Spleen (tissue), 11 donors: ENCODE results near the gene PNLIP. TPM values are rescaled to one million over a fixed set of nuclear protein-coding genes. Genes with fewer than 3 reads are reported as not detected.

Experiments used
- DNase-seq: peaks from one replicate; pipeline ENCODE4 v3.0.0-alpha.2; 2020
- H3K27ac ChIP-seq, 8 donors: fragments of 200-600 bp; sonication (generic) in 7 of 8; 1 replicate in 4 of 8; 2 replicates in 4 of 8; pipeline versions ENCODE4 v1.5.0 to v1.8.0; 2016 to 2021; ENCODE audit warnings: inconsistent platforms in 4 of 8, mild to moderate bottlenecking in 4 of 8, moderate library complexity in 1 of 8
- H3K27me3 ChIP-seq, 7 donors: fragments of 200-600 bp; sonication (generic) in 6 of 7; replicated peaks in 1 of 7; 1 replicate in 4 of 7; 2 replicates in 3 of 7; pipeline versions ENCODE4 v1.5.0 to v1.8.0; 2016 to 2021; ENCODE audit warnings: inconsistent platforms in 3 of 7, mild to moderate bottlenecking in 1 of 7
- H3K36me3 ChIP-seq, 6 donors: fragments of 200-600 bp; sonication (generic) in 5 of 6; 1 replicate in 4 of 6; 2 replicates in 2 of 6; pipeline versions ENCODE4 v1.5.0 to v1.8.0; 2016 to 2021; ENCODE audit warnings: inconsistent platforms in 2 of 6
- H3K4me1 ChIP-seq, 6 donors: fragments of 200-600 bp; sonication (generic) in 5 of 6; 1 replicate in 3 of 6; 2 replicates in 3 of 6; pipeline versions ENCODE4 v1.5.0 to v1.8.0; 2016 to 2021; ENCODE audit warnings: inconsistent platforms in 3 of 6
- H3K4me3 ChIP-seq, 8 donors: fragments of 200-600 bp; sonication (generic) in 7 of 8; 1 replicate in 4 of 8; 2 replicates in 4 of 8; pipeline versions ENCODE4 v1.5.0 to v1.8.0; 2016 to 2021; ENCODE audit warnings: inconsistent platforms in 4 of 8, mild to moderate bottlenecking in 4 of 8, moderate library complexity in 2 of 8
- H3K9me3 ChIP-seq, 8 donors: fragments of 200-600 bp; sonication (generic) in 7 of 8; 1 replicate in 4 of 8; 2 replicates in 4 of 8; pipeline versions ENCODE4 v1.5.0 to v1.8.0; 2016 to 2021; ENCODE audit warnings: inconsistent platforms in 4 of 8
- CTCF ChIP-seq, 11 experiments: fragments of 200-600 bp in 7 of 11; fragments of 450-650 bp in 4 of 11; sonication (generic) in 4 of 11; IDR thresholded peaks in 8 of 11; conservative IDR thresholded peaks in 3 of 11; 1 replicate in 7 of 11; 2 replicates in 4 of 11; pipeline versions ENCODE4 v1.4.0 to v1.8.0; 2016 to 2021; ENCODE audit warnings: antibody characterized with exemption in 11 of 11, inconsistent platforms in 4 of 11, mild to moderate bottlenecking in 1 of 11
- POLR2A ChIP-seq, 3 donors: fragments of 450-650 bp; IDR thresholded peaks; one replicate each; pipeline ENCODE4 v1.5.1; 2017; ENCODE audit warnings: antibody characterized with exemption in 3 of 3, mild to moderate bottlenecking in 1 of 3
- POLR2AphosphoS5 ChIP-seq, 3 donors: sonication (generic); formaldehyde crosslinking; IDR thresholded peaks; one replicate each; pipeline ENCODE4 v1.5.1; 2017; ENCODE audit warnings: antibody characterized with exemption in 3 of 3
- WGBS, 5 donors: extraction: QIAGEN DNeasy Blood & Tissue Kit in 3 of 5; methylation state at CpG; one replicate each; pipeline versions ENCODE4 v1.1.5 to v1.1.7; 2013 to 2018; 5-methylcytosine and 5-hydroxymethylcytosine counted together
- intact Hi-C: fragments of 100-400 bp; cut with DNase I; formaldehyde crosslinking; loops from one replicate; pipeline ENCODE4 v1.15.0; 2023; ENCODE audit warnings: low total_unique reads
- polyA plus RNA-seq, 3 donors: library from polyadenylated mRNA; stranded (reverse); fragments of 200-250 nt; gene quantifications; one replicate each; pipeline ENCODE4 v1.2.1, GENCODE V29; 2013
- total RNA-seq, 7 donors: library from RNA; depleted of rRNA in 3 of 7; stranded (reverse); fragments of >200 nt in 3 of 7; fragmentation: NEBNext Ultra II Directional in 4 of 7; extraction: Animal tissue kit (Norgen Biotek cat#: 25700) in 4 of 7; gene quantifications; one replicate each; pipeline versions ENCODE4 v1.1.0 to v1.2.1, GENCODE V29; 2016 to 2021
- donor health status: healthy with polysubstance abuse.
- donor health status: DM: no; HTN: no; CAD: no; lungs with moderate emphysema.
- donor health status: DM: no; HTN: no; CAD: no.
- donor health status: Bipolar disorder and iron deficiency.
- donor health status: healthy.
- donor health status: DM: no; HTN: no; CAD: no.
- donor health status: DM: yes; HTN: yes; CAD: no.

The PNLIP gene
- total and polyA plus RNA-seq, 10 donors, result 0.18 to 3.0 (median 1.2) TPM; not detected in 5

- TF ChIP-seq POLR2A (IDR thresholded peaks at IDR 0.05) (no peak), CTCF (IDR thresholded peaks at IDR 0.05 in 8 of 11, conservative IDR thresholded peaks at IDR 0.05 in 3 of 11) (no peak), POLR2AphosphoS5 (IDR thresholded peaks at IDR 0.05) (no peak)
- intact Hi-C loops, result no loop called here
- no peak for DNase-seq
- Histone ChIP-seq H3K4me3 (no peak overlapping the region), H3K9me3 (no peaks in the 10 kb centered on the region), H3K36me3 (no peaks in the 10 kb centered on the region), H3K27me3 (no peaks in the 10 kb centered on the region), H3K4me1 (no peaks in the 10 kb centered on the region), H3K27ac (no peak overlapping the region)
- 55 to 74% (median 68%) methylated on average over 3 of the region's 3 CpGs for WGBS, 5 donors
Observed at GRCh38 chr10:116567335-116567734, 21.6 kb downstream of the PNLIP start.

GRCh38 chr10:116574797-116575196 is 29.1 kb downstream of the PNLIP start:
- Histone ChIP-seq H3K27me3 (no peaks in the 10 kb centered on the region), H3K36me3 (no peaks in the 10 kb centered on the region), H3K4me3 (no peak overlapping the region), H3K9me3 (no peaks in the 10 kb centered on the region), H3K4me1 (no peaks in the 10 kb centered on the region), H3K27ac (no peak overlapping the region)
- TF ChIP-seq POLR2A (IDR thresholded peaks at IDR 0.05), result no peak
- TF ChIP-seq CTCF (IDR thresholded peaks at IDR 0.05 in 8 of 11, conservative IDR thresholded peaks at IDR 0.05 in 3 of 11), result no peak
- no peak for TF ChIP-seq POLR2AphosphoS5 (IDR thresholded peaks at IDR 0.05)
- intact Hi-C loops, result no loop called here
- no peak for DNase-seq
- 80 to 92% (median 89%) methylated on average over 3 of the region's 3 CpGs for WGBS, 5 donors

- Histone ChIP-seq H3K4me1 (no peaks in the 10 kb centered on the region), H3K36me3 (no peaks in the 10 kb centered on the region), H3K27ac (no peak overlapping the region), H3K9me3 (peaks cover 0 to 4% (median 0%) of the 10 kb centered on the region in 8 donors), H3K4me3 (no peak overlapping the region), H3K27me3 (no peaks in the 10 kb centered on the region)
- intact Hi-C loops, result no loop called here
- DNase-seq, result no peak
- no peak for TF ChIP-seq POLR2AphosphoS5 (IDR thresholded peaks at IDR 0.05)
- TF ChIP-seq POLR2A (IDR thresholded peaks at IDR 0.05), result no peak
- no peak for TF ChIP-seq CTCF (IDR thresholded peaks at IDR 0.05 in 8 of 11, conservative IDR thresholded peaks at IDR 0.05 in 3 of 11)
- 86 to 91% (median 89%) methylated on average over 8 of the region's 8 CpGs for WGBS, 5 donors
Observed at GRCh38 chr10:116587878-116588591, 42.3 kb downstream of the PNLIP start.

GRCh38 chr10:116588995-116589394 is 43.3 kb downstream of the PNLIP start:
- H3K36me3 ChIP-seq, result no peaks in the 10 kb centered on the region
- H3K27me3 ChIP-seq, result no peaks in the 10 kb centered on the region
- H3K27ac ChIP-seq, result no peak overlapping the region
- TF ChIP-seq CTCF (IDR thresholded peaks at IDR 0.05 in 8 of 11, conservative IDR thresholded peaks at IDR 0.05 in 3 of 11) (no peak), POLR2AphosphoS5 (IDR thresholded peaks at IDR 0.05) (no peak), POLR2A (IDR thresholded peaks at IDR 0.05) (no peak)
- 72 to 85% (median 81%) methylated on average over 2 of the region's 2 CpGs for WGBS, 5 donors
- no peaks in the 10 kb centered on the region for H3K4me1 ChIP-seq
- no peak for DNase-seq
- intact Hi-C loops, result no loop called here
- no peak overlapping the region for H3K4me3 ChIP-seq
- peaks cover 0 to 4% (median 0%) of the 10 kb centered on the region in 8 donors for H3K9me3 ChIP-seq
